IPS-NIHi7 (cell line): ENCODE data around the gene KCNK1.

Experiments
- DNase-seq: peaks from one replicate; pipeline ENCODE4 v3.0.0; 2012; ENCODE audit warnings: mixed read lengths; ENCODE audit errors: extremely low spot score

Gene KCNK1

DNA sequence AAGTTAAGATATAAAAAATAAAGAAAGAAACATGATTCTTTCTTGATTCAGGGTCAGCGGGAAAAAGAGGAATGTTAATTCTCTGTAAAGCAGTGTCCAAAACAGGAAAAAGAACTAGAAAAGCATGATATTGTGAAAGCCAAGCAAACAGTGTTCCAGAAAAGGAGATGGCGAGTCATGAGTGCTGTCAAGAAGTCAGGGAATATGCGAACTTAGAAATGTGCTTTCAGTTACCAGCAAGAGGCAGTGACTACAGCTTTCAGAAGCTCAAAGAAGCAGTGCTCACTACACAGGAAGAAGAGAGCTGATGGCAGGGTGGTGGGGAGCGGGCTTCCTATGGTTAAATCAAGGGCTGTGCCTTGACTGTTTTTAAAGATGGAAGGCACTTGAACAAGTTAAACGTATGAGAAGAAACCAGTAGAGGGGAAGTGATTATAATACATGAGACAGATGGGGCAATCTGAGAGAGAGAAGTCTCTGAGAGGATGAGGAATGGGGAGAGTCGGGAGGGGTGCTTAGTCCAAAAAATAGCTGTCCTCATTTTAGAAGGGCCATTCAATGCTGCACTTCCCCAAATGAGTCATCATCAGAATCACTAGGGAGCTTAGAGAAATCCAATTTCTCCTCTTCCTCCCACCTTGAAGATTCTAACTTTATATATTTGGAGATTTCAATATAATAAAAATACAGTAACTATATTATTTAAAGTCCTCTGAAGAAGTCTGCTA, 90.4 kb downstream of the KCNK1 start:
- DNase-seq = no peak

DNA sequence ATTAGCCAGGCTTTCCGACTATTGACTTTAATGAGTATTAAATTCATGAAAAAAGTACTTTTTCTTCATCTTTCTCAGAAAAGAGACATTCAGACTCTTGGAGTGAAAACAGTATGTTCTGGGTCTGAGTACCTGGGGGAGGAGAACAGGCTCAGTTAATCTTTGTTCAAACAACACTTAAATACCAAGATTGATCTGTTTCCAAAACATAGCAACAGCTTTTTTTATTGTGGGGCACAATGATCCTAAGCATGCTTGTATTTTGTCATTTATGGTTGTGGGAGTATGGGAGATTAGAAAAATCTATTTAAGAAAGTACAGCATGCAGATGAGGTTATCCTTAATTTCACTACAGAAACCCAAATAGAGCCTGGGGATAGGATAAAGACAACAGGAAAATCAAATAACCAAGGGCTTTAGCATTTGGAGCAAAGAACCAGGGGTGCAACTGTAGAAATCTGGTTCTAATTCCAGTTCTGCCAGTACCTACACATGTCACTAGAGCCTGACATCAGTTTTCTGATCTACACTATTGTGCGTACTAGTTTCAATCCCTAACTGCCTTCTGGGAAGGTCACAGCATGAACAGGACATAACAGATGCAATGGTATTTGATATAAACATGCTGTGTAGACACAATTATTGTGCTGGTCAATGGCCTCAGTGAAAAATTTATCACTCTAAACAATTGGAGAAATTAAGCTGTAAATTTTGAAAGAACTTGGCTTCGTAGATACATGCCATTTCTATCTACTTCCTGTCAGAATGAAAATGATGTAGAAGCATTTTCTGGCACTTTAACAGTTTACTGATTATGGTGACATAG, 91.2 kb downstream of the KCNK1 start:
- DNase-seq = no peak

DNA sequence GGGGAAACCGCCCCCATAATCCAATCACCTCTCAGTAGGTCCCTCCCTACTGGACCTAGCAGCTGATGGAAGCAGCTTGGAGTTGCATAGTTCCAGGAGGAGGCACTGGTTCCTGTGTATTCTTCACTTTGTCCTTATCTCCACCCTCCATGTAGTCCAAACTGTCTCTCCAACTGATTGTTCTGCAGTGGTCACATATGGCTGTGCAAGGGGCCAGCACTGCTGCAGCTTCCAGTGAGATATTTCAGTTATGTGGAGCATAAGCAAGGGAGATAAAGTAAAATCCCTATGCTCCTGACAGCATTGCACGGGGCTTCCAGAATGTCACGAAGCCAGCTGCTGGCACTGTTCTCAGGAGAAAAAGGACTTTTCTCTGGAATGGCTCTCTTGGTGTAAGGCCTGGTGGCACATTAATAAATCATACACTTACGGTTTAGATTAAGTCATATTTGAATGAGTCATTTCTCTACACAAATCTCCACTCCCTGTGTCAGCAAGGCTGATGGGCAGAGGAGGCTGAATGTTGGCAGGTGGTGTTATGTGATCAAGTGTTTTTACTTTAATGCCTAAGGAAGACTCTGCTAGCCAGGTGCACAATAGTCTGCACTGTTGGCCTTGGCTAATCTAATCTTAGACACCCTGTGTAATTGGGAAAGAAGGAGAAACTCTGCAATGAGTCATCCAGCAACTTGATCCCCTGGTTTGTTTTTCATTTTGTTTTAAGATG, 93.4 kb downstream of the KCNK1 start:
- no peak for DNase-seq

DNA sequence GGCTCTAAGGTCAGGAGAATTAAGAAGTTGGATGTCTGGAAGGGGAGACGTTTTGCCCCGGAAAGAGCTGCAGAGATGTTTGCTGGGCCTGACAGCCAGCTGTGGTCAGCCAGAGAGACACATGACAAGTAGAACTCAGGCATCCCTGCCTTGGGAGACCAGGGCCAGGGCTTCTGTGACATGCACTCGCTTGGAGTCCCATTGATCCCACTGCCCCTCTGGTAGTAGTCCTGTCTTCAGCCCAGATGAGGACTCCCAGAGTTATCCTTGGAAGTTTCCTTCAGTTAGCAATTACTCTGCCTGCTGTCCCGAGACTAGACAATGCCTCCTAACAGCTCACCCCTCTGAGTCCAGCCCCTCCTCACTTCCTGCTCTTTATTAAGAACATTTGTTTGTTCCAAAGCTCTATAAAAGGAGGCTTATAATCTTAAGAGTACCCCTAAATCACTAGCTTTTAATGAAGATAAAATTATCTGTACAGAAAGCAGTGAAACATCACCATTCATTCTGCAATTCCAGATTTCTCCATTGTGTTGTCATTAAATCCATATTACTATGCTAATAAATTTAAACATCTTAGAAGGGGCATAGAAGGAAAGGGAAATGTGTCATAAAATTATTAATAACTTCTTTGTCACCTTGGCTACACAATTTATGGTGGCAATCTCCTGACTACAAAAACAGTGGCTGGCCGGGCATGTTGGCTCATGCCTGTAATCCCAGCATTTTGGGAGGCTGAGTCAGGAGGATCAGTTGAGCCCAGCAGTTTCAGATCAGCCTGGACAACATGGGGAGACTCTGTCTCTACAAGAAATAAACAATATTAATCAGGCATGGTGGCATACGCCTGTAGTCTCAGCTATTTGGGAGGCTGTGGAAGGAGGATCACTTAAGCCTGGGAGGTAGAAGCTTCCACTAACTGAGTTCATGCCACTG, 94.2 kb downstream of the KCNK1 start:
- DNase-seq = no peak

DNA sequence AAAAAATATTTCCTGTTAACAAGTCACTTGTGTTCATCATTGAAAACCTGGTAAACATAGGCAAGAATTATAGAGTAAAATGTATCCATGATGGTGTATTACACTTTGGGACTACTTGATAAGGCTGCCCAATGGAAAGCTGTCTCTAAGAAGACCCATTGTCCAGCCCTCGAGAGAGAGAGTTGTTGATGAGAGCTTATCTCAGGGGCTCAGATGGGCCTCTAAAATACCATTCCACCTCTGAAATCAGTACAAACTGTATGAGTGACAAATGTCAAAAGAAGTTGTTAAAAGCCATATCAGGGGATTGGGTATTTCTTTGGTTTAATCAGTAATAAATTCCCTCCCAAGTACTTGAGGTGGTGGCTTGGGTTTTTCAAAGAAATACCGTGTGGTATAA, 96.1 kb downstream of the KCNK1 start:
- DNase-seq = no peak

DNA sequence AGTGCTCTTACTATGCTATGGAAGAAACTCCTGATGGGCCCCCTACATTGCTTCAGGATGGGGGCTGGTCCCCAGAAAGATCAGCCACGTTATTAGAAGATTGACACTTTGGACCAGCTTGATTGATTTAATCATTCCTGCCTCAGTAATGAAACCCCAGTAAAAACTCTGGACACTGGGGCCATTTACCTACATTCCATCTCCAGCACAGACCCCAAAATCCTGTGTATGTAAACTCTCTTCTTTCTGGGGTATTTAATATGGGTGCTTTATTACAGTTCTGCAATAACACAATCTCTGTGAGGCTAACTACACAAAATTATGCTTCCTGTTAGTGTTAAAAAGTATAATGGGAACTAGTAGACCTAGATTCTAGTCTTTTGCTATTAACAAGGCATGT, 96.6 kb downstream of the KCNK1 start:
- DNase-seq = no peak

DNA sequence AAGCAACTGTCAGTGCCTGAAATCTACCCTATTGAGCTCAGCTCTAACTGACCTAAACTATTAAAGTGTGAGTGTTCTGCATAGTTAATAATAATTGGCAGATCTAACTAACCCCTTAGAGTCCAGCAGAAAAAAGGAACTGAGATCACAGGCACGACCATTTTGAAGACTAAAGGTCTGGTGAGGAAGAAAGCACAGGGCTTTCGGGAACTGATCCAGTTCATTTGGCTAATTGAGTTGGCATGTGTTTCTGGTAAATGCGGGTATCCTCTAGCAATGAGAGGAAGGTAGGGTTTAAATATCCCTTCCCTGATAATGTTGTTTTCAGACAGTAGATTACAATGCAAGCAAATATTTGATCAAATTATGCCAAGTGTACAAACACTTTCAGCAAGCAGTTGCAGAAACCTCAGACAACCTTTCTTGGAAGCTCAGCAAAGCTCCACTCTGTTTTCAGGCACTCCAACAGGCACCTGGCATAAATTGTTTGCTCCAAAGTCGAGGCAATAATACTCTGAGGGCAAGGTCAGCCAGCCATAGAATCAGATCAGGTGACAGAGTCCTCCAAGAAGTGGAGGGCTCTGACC, 100.8 kb downstream of the KCNK1 start:
- DNase-seq = no peak

DNA sequence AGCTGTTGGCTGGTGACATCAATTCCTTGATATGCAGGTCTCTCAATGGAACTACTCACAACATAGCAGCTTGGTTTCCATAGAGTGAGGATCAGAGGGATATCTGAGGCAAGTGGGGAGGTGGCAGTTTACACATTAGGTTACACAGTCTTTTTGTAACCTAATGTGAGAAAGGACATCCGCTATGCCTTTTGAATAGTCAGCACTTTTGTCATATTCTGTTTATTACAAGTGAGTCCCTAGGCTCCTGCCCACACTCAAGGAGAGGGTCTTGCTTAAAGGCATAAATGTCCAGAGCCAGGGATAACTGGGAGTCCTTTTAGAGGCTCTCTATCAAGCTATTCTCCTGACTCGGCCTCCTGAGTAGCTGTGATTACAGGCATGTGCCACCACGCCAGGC, 104.2 kb downstream of the KCNK1 start:
- DNase-seq = no peak

DNA sequence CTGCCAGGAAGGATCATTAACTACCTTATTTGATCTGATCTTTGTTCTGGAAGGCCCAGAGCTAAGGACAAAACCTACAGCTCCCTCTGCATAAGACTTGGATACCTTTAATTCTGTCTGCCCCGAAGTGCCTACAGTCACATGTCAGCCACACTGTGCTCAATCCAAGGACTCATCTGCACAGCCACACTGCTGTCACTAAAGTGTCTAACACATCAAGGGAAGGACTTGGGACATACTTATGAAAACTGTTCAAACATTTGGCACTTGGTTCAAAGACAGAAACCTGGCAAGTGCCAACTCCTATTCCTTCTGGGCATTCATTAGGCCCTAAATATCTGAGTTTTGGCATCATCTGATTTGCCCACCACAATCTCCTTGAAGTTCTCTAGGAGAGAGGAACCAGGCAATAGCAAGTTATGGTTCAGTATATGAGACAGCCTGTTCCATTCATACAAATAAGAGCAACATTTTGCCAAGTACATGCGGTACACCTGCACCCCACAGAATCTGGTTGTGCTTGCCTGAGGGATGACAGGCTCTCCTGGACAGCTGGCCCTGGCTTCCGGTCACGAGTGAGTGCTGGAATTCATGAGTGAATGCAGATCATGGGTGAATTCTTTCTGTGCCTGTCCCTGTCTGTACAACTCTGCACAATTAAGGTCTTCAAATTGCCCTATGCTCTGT, 105.9 kb downstream of the KCNK1 start:
- DNase-seq = no peak

DNA sequence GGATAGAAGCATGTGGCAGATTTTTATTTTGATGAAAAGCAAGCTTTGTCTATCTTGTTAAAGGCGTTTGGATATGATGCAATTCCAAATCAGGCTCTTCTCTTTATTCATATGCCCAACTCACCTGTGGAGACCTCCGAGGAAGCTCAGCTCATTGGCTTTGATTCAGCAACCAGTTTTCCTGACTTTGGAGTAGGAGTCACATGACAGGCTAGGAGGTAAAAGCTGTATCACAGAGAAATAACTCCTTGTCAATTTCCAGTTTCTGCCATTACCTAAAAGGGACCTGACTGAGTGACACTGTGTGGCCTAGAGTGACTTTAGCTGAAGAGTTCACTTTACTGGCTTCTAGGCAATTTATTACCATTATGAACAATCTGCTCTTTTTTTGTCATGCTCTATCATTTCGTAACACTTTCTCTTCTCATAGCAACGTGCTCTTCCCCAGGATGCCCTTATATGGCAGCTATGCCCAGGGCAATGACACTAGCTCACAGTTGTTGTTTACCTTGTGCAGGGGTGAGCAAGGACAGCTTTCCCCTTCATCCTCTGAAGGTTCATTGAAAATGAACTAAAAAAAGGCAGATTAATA, 107.2 kb downstream of the KCNK1 start:
- peak; percentile 34 for DNase-seq
